Gastrocnemius medialis (tissue), 4 donors: Measurements from ENCODE around the gene GCNA. TPM values are rescaled to one million over a fixed set of nuclear protein-coding genes. Genes with fewer than 3 reads are reported as not detected.
A peak's percentile ranks its signal among the peaks of the same experiment; 100 is the strongest.
"Not testable (repeated sequence)": the region's sequence is repeated elsewhere in the genome, so short reads cannot be mapped to it uniquely, and the experiment has no call there.

ENCODE experiments used
- ATAC-seq, 2 donors: fragments of 150-250 bp; one replicate each; pipeline ENCODE4 v1.9.1; 2016
- DNase-seq, 2 donors: peaks; one replicate each; pipeline ENCODE4 v3.0.0-alpha.2; 2019
- H3K27ac ChIP-seq, 4 donors: fragments of 200-600 bp; sonication (generic); 1 replicate in 1 of 4; 2 replicates in 3 of 4; pipeline ENCODE4 v1.5.1; 2016 to 2018; ENCODE audit warnings: mild to moderate bottlenecking in 2 of 4, moderate library complexity in 1 of 4
- H3K27me3 ChIP-seq, 3 donors: fragments of 200-600 bp; sonication (generic) in 2 of 3; 1 replicate in 1 of 3; 2 replicates in 2 of 3; pipeline versions ENCODE4 v1.5.1 to v1.6.0; 2016 to 2019; ENCODE audit warnings: mild to moderate bottlenecking in 1 of 3, moderate library complexity in 1 of 3
- H3K36me3 ChIP-seq, 2 donors: fragments of 200-600 bp; sonication (generic) in 1 of 2; one replicate each; pipeline ENCODE4 v1.5.1; 2017 to 2018
- H3K4me1 ChIP-seq, 2 donors: fragments of 200-600 bp; sonication (generic) in 1 of 2; one replicate each; pipeline ENCODE4 v1.5.1; 2016 to 2017; ENCODE audit warnings: mild to moderate bottlenecking in 2 of 2
- H3K4me3 ChIP-seq, 4 donors: fragments of 200-600 bp; sonication (generic) in 3 of 4; 1 replicate in 1 of 4; 2 replicates in 3 of 4; pipeline ENCODE4 v1.5.1; 2016 to 2019; ENCODE audit warnings: mild to moderate bottlenecking in 2 of 4
- H3K9me3 ChIP-seq, 3 donors: fragments of 200-600 bp; sonication (generic) in 2 of 3; 1 replicate in 1 of 3; 2 replicates in 2 of 3; pipeline ENCODE4 v1.5.1; 2016 to 2019
- POLR2A ChIP-seq, 2 donors: fragments of 450-650 bp; IDR thresholded peaks; one replicate each; pipeline ENCODE4 v1.6.1; 2017; ENCODE audit warnings: antibody characterized with exemption in 2 of 2, mild to moderate bottlenecking in 2 of 2, moderate library complexity in 2 of 2
- in situ Hi-C, 4 donors: fragments of 200-750 bp; cut with MboI; loops; one replicate each; pipeline versions ENCODE4 v1.15.0 to v1.8.0; 2017; ENCODE audit warnings: low sequenced_read_pairs in 4 of 4
- intact Hi-C: fragments of 100-400 bp; cut with DNase I; formaldehyde crosslinking; loops from one replicate; pipeline ENCODE4 v1.15.1; 2023; ENCODE audit warnings: low total_unique reads
- total RNA-seq, 4 donors: library from RNA; depleted of rRNA; stranded (reverse); fragments of >200 nt; gene quantifications; one replicate each; pipeline versions ENCODE4 v1.1.0 to v1.2.3, GENCODE V29; 2016
- TF ChIP-seq, protein P1 (sequence below), 5 experiments: fragments of 450-650 bp in 3 of 5; fragments of 200-600 bp in 2 of 5; sonication (generic) in 2 of 5; IDR thresholded peaks in 4 of 5; conservative IDR thresholded peaks in 1 of 5; 1 replicate in 4 of 5; 2 replicates in 1 of 5; pipeline ENCODE4 v1.5.1; 2016 to 2019; ENCODE audit warnings: antibody characterized with exemption in 5 of 5, mild to moderate bottlenecking in 3 of 5, moderate library complexity in 3 of 5

The GCNA gene
- total RNA-seq, 4 donors from 2014 or later = 0.95 to 5.4 (median 1.4) TPM

DNA sequence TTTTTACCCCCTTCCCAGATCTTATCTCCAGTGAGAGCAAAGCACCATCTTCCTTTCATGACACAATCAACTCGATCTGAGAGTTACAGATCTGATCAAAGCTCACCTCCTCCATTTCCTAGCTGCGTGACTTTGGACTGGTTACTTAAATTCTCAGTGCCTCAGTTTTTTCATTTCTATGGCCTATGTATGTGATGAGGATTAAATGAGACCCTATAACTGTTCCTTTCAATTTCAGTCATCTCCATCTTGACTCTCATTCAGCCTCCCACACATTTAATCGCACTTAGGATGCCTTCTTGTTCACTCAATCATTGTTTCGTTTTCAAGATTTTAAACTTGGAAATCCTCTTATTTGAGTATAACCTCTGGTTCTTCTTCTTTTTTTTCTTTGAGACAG is 60.2 kb downstream of the GCNA start:
- Histone ChIP-seq H3K27ac (peak overlapping the region in 1 of 4 donors; percentile 84), H3K4me3 (no peak overlapping the region), H3K27me3 (no peaks in the 10 kb centered on the region), H3K4me1 (peaks cover 5 to 14% of the 10 kb centered on the region in 2 donors), H3K9me3 (no peaks in the 10 kb centered on the region), H3K36me3 (no peaks in the 10 kb centered on the region)
- in situ Hi-C loops (no loop called here), intact Hi-C loops (no loop called here)
- DNase-seq (no peak), ATAC-seq (no peak)
- no peak for TF ChIP-seq POLR2A (IDR thresholded peaks at IDR 0.05)
- TF ChIP-seq, protein P1, sequence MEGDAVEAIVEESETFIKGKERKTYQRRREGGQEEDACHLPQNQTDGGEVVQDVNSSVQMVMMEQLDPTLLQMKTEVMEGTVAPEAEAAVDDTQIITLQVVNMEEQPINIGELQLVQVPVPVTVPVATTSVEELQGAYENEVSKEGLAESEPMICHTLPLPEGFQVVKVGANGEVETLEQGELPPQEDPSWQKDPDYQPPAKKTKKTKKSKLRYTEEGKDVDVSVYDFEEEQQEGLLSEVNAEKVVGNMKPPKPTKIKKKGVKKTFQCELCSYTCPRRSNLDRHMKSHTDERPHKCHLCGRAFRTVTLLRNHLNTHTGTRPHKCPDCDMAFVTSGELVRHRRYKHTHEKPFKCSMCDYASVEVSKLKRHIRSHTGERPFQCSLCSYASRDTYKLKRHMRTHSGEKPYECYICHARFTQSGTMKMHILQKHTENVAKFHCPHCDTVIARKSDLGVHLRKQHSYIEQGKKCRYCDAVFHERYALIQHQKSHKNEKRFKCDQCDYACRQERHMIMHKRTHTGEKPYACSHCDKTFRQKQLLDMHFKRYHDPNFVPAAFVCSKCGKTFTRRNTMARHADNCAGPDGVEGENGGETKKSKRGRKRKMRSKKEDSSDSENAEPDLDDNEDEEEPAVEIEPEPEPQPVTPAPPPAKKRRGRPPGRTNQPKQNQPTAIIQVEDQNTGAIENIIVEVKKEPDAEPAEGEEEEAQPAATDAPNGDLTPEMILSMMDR (IDR thresholded peaks at IDR 0.05 in 4 of 5, conservative IDR thresholded peaks at IDR 0.05 in 1 of 5) = no peak

DNA sequence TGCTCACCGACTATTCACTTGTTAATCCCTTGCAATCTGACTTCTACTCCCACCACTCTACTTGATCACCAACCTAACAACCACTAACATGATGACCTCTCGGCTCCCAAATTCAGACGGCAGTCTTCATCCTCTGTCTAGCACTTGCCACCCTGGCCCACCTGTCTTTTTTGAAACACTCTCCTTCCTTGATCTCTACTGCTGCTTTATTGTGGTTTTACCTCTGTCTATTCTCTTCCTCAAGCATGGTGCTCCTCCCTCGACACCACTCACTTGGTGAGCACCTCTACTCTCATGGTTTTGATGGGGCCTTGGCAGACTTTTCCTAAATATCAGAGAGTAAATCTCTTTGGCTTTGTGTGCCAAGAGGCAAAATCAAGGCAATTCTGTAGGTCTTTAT is 61.8 kb downstream of the GCNA start:
- H3K27ac ChIP-seq = no peak overlapping the region
- DNase-seq = no peak
- H3K27me3 ChIP-seq = no peaks in the 10 kb centered on the region
- H3K36me3 ChIP-seq = no peaks in the 10 kb centered on the region
- intact Hi-C loops = no loop called here
- H3K9me3 ChIP-seq = no peaks in the 10 kb centered on the region
- ATAC-seq = no peak
- in situ Hi-C loops = no loop called here
- TF ChIP-seq, protein P1 (IDR thresholded peaks at IDR 0.05 in 4 of 5, conservative IDR thresholded peaks at IDR 0.05 in 1 of 5) = no peak
- TF ChIP-seq POLR2A (IDR thresholded peaks at IDR 0.05) = no peak
- H3K4me1 ChIP-seq = peaks cover 5 to 14% of the 10 kb centered on the region in 2 donors
- no peak overlapping the region for H3K4me3 ChIP-seq

DNA sequence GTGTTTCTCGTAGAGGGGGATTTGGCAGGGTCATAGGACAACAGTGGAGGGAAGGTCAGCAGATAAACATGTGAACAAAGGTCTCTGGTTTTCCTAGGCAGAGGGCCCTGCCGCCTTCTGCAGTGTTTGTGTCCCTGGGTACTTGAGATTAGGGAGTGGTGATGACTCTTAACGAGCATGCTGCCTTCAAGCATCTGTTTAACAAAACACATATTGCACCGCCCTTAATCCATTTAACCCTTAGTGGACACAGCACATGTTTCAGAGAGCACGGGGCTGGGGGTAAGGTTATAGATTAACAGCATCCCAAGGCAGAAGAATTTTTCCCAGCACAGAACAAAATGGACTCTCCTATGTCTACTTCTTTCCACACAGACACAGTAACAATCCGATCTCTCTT is 66.2 kb downstream of the GCNA start:
- H3K27me3 ChIP-seq, ATAC-seq, H3K27ac ChIP-seq, H3K9me3 ChIP-seq, H3K4me1 ChIP-seq, DNase-seq, intact Hi-C loops, H3K4me3 ChIP-seq, H3K36me3 ChIP-seq, in situ Hi-C loops: not testable (repeated sequence)

DNA sequence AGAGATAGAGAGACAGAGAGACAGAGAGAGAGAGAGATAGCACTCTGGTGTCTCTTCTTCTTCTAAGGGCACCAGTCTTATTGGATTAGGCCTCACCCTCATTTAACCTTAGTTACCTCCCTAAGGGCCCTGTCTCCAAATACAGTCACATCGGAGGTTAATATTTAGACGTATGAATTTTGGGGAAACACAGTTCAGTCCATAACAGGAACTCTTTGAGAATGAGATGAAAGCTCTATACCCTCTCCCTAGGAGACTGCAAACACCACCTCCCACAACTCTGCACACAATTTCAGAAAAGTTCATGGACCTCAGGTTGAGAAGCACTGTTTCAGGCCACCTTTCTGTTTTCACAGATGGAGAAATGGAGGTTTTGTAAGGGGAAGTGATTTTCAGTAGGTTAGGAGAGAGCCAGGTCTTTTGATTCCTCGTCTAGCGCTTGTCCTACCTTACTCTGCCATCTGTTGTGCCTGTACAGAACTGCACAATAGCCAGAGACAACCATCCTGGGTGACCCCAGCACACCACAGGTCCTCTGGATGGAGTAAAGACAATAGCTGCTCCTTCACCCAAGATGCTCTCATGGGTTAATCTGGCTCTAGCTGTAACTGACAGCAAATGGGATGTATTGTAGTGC is 72.2 kb downstream of the GCNA start:
- intact Hi-C loops (no loop called here), in situ Hi-C loops (no loop called here)
- ATAC-seq (peak in 1 of 2 donors; percentile 86), DNase-seq (no peak)
- Histone ChIP-seq H3K27me3 (no peaks in the 10 kb centered on the region), H3K9me3 (no peaks in the 10 kb centered on the region), H3K4me3 (no peak overlapping the region), H3K36me3 (no peaks in the 10 kb centered on the region), H3K4me1 (no peaks in the 10 kb centered on the region), H3K27ac (no peak overlapping the region)
- TF ChIP-seq, protein P1 (IDR thresholded peaks at IDR 0.05 in 4 of 5, conservative IDR thresholded peaks at IDR 0.05 in 1 of 5) = no peak
- TF ChIP-seq POLR2A (IDR thresholded peaks at IDR 0.05) = no peak

DNA sequence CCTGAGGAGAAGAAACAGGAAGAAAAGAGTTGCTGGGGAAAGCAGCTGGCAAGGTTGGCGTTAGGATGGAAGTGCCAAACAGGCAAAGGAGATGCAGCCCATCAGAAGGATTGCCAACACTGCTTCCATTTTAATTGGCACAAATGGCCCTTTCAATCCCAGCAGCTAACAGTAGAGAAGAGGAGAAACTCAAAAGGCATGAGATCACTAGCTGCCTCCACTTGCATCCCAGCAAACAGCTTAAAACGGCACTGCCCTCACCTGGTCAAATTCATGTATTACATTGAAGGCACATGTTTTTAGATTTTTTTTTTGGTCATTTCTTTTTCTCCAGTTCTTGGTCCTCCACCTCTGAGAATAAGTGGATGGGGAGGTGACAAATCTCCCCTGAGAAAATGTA is 74.2 kb downstream of the GCNA start:
- in situ Hi-C loops = no loop called here

More for the DNA sequence above, 74.2 kb downstream of the GCNA start:
- H3K27ac ChIP-seq = no peak overlapping the region
- peak in 1 of 2 donors; percentile 70 for ATAC-seq
- TF ChIP-seq, protein P1 (IDR thresholded peaks at IDR 0.05 in 4 of 5, conservative IDR thresholded peaks at IDR 0.05 in 1 of 5) = peak in 3 of 5 experiments; percentile 42 to 56 (median 48)
- no peak for TF ChIP-seq POLR2A (IDR thresholded peaks at IDR 0.05)
- H3K9me3 ChIP-seq = no peaks in the 10 kb centered on the region
- no peaks in the 10 kb centered on the region for H3K36me3 ChIP-seq
- no peaks in the 10 kb centered on the region for H3K27me3 ChIP-seq
- no peaks in the 10 kb centered on the region for H3K4me1 ChIP-seq
- intact Hi-C loops = no loop called here
- H3K4me3 ChIP-seq = no peak overlapping the region
- peak in 1 of 2 donors; percentile 18 for DNase-seq
